Activated CD8-positive, alpha-beta T cell treated with anti-CD3 and anti-CD28 coated beads for 36 hours (primary cell): Measurements from ENCODE around the gene PCSK1. TPM values are rescaled to one million over a fixed set of nuclear protein-coding genes. Genes with fewer than 3 reads are reported as not detected.

Experiments used
- ATAC-seq: fragments of 200-7000 bp; cut with Tn5 transposase; one replicate; pipeline ENCODE4 v1.10.0; 2021; ENCODE audit warnings: mild to moderate bottlenecking, moderate library complexity
- CTCF ChIA-PET: fragments of 350-600 bp; sonication (Branson Sonifier 250); formaldehyde crosslinking; loops from one replicate; lab custom pipeline; 2021; ENCODE audit warnings: antibody characterized with exemption; lab: Charles Lee
- POLR2A ChIA-PET: fragments of 350-600 bp; sonication (Branson Sonifier 250); formaldehyde crosslinking; loops from one replicate; lab custom pipeline; 2021; ENCODE audit warnings: antibody characterized with exemption; lab: Charles Lee
- DNase-seq: peaks from one replicate; pipeline ENCODE4 v3.0.0-alpha.2; 2020
- H3K27ac Mint-ChIP-seq: one replicate; pipeline ENCODE4 v1.8.0; 2021; ENCODE audit warnings: mild to moderate bottlenecking, mixed read lengths
- H3K27me3 Mint-ChIP-seq: one replicate; pipeline ENCODE4 v1.8.0; 2021; ENCODE audit warnings: mixed read lengths
- H3K36me3 Mint-ChIP-seq: one replicate; pipeline ENCODE4 v1.8.0; 2021; ENCODE audit warnings: low read depth, mixed read lengths
- H3K4me1 Mint-ChIP-seq: one replicate; pipeline ENCODE4 v1.8.0; 2021; ENCODE audit warnings: low read depth, mixed read lengths
- H3K4me3 Mint-ChIP-seq: one replicate; pipeline ENCODE4 v1.8.0; 2021; ENCODE audit warnings: mild to moderate bottlenecking, moderate library complexity, mixed read lengths
- H3K9me3 Mint-ChIP-seq: one replicate; pipeline ENCODE4 v1.8.0; 2021; ENCODE audit warnings: mixed read lengths
- CTCF ChIP-seq: fragments of 200-600 bp; IDR thresholded peaks from one replicate; pipeline ENCODE4 v1.8.0; 2022; ENCODE audit warnings: antibody characterized with exemption, mild to moderate bottlenecking
- intact Hi-C: fragments of 100-400 bp; cut with micrococcal nuclease; formaldehyde crosslinking; loops from one replicate; pipeline ENCODE4 v1.10.0; 2022
- total RNA-seq, 2 experiments: library from RNA; stranded (reverse); gene quantifications; one replicate each; pipeline ENCODE4 v1.2.3, GENCODE V29; 2021

Gene PCSK1
- total RNA-seq, 2 experiments from 2014 or later: not detected

DNA sequence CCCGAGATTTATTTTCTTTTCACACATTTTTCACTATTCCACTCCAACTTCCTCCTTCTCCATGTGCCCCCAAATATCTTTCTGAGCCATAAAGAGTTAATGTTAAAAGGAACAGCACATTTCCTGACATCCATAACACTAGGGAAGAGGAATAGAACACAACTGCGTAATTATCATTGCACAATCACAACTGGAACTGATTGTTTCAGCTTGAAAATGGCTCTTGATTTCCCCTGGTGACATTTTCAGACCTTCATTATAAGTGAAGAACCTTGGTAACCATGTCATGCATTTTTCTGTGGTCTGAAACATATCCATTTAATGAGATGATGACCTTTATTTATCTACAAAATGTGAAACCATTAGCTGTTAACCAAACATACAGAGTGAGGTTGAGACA is 82.4 kb downstream of the PCSK1 start:
- H3K9me3 Mint-ChIP-seq: no peaks in the 10 kb centered on the region
- no peak overlapping the region for H3K27ac Mint-ChIP-seq
- CTCF ChIA-PET: interaction anchor here (1.8 to 2.0 kb wide), 2 partner anchors 14 to 251 kb away, joined by 5 to 6 read pairs; no protein-coding TSS in a partner anchor
- no peaks in the 10 kb centered on the region for H3K36me3 Mint-ChIP-seq
- no peak overlapping the region for H3K4me3 Mint-ChIP-seq
- intact Hi-C loops: no loop called here
- POLR2A ChIA-PET: no interaction called here
- DNase-seq (no peak), ATAC-seq (no peak)
- peaks cover 2% of the 10 kb centered on the region for H3K4me1 Mint-ChIP-seq
- peaks cover 4% of the 10 kb centered on the region for H3K27me3 Mint-ChIP-seq
- TF ChIP-seq CTCF: no peak

DNA sequence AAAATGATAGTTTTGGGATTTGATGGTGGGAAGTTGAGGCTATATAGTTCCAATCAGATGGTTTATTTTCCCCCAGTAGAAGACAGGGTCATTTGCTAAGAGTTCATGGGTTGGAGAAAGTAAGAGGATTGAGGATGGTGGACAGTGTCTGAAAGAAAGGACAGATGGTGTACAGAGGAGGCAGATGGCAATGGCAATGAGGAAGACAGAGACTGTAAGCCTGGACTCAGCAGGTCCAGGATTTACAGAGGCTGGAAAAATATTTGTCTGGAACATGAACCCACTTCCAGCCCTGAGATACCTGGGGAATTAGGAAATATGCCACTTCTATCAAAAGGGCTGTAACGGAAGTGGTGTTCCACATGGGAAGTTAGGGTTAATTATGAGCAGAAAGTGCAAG is 84.5 kb downstream of the PCSK1 start:
- TF ChIP-seq CTCF: no peak
- no peak overlapping the region for H3K4me3 Mint-ChIP-seq
- H3K9me3 Mint-ChIP-seq: no peaks in the 10 kb centered on the region
- H3K36me3 Mint-ChIP-seq: no peaks in the 10 kb centered on the region
- peaks cover 8% of the 10 kb centered on the region for H3K27me3 Mint-ChIP-seq
- ATAC-seq (no peak), DNase-seq (no peak)
- POLR2A ChIA-PET: no interaction called here
- H3K4me1 Mint-ChIP-seq: peaks cover 14% of the 10 kb centered on the region
- intact Hi-C loops: loop anchor here (5.0 kb wide), 1 partner anchor 89 kb away; no protein-coding TSS in a partner anchor
- no peak overlapping the region for H3K27ac Mint-ChIP-seq
- CTCF ChIA-PET: interaction anchor here (1.3 kb wide), 1 partner anchor 13 kb away, joined by 4 read pairs; no protein-coding TSS in a partner anchor

DNA sequence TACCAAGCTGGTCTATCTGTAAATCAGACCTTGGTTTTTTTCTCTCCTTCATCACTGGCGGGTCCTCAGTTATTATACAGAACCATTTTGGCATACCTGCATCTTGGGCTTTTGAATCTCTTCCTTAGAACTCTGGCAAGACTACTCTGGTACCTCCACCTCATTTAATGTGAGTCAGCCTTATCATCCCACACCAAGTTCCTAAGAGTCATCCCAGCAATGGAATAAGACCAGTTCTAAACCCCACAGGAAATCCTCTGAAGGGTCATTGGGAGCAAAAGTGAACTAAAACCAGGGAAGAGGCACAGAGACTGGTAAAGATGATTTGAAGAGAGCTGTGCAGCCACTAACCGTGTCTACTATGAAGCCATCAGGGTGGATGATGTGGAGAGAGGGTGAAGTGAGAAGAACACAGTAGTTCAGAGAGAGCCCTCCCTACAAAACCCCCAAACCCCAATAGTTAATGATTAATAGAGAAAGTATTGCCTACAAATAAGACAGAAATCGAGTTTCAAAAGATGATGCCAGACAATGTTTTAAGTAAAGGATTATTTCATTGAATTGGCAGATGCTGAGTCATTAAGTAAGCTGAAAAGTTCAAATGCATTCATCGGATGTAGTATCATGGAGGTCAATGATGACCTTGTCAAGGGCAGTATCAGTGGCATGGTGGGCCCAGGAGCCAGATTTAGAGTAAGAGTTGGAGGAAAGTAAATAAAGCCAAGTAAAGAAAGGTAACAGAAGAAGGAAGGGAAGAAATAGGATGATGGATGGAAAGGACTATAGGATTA is 85.4 kb downstream of the PCSK1 start:
- ChIA-PET CTCF (interaction anchor here (1.3 kb wide), 1 partner anchor 12 kb away, joined by 4 read pairs; no protein-coding TSS in a partner anchor), POLR2A (no interaction called here)
- H3K27me3 Mint-ChIP-seq: peaks cover 10% of the 10 kb centered on the region

GRCh38 chr5:96344678-96345577 is 88.1 kb downstream of the PCSK1 start:
- Mint-ChIP-seq H3K27me3 (peaks cover 17% of the 10 kb centered on the region), H3K9me3 (no peaks in the 10 kb centered on the region), H3K4me1 (peaks cover 14% of the 10 kb centered on the region), H3K4me3 (no peak overlapping the region), H3K27ac (no peak overlapping the region), H3K36me3 (no peaks in the 10 kb centered on the region)
- CTCF ChIA-PET: interaction anchor here (0.6 to 8.1 kb wide), 28 partner anchors 9 to 816 kb away, joined by 3 to 108 read pairs (median 3); no protein-coding TSS in a partner anchor
- POLR2A ChIA-PET: interaction anchor here (0.6 to 0.7 kb wide), 3 partner anchors 16 to 356 kb away, joined by 3 to 4 read pairs (median 3); no protein-coding TSS in a partner anchor
- ATAC-seq: peak; percentile 89
- peak; percentile 18 for DNase-seq
- intact Hi-C loops: loop anchor here (2.0 to 5.0 kb wide), 2 partner anchors 92 to 256 kb away; no protein-coding TSS in a partner anchor
- TF ChIP-seq CTCF: peak; percentile 56

More for the DNA sequence above, 85.4 kb downstream of the PCSK1 start:
- intact Hi-C loops: loop anchor here (5.0 kb wide), 1 partner anchor 90 kb away; no protein-coding TSS in a partner anchor
- Mint-ChIP-seq H3K27ac (no peak overlapping the region), H3K9me3 (no peaks in the 10 kb centered on the region), H3K4me3 (no peak overlapping the region), H3K36me3 (no peaks in the 10 kb centered on the region), H3K4me1 (peaks cover 14% of the 10 kb centered on the region)
- ATAC-seq (no peak), DNase-seq (no peak)
- TF ChIP-seq CTCF: no peak
